Kidney epithelial cell (primary cell): ENCODE measurements around the gene STAC. TPM values are rescaled to one million over a fixed set of nuclear protein-coding genes. Genes with fewer than 3 reads are reported as not detected.

Experiments used
- DNase-seq: peaks from one replicate; pipeline ENCODE4 v3.0.0-alpha.2; 2010; ENCODE audit warnings: low read depth
- H3K27me3 ChIP-seq: 2 replicates; pipeline ENCODE4 v1.6.0; 2011; ENCODE audit warnings: low read length; ENCODE audit not compliant: control insufficient read depth, insufficient read depth
- H3K36me3 ChIP-seq: 2 replicates; pipeline ENCODE4 v1.5.1; 2011; ENCODE audit warnings: low read length; ENCODE audit not compliant: control insufficient read depth, insufficient read depth
- H3K4me3 ChIP-seq: 2 replicates; pipeline ENCODE4 v1.5.1; 2011; ENCODE audit warnings: low read depth, mild to moderate bottlenecking, control low read depth, low read length
- CTCF ChIP-seq: IDR thresholded peaks from 2 replicates; pipeline ENCODE4 v1.5.1; 2011; ENCODE audit warnings: mild to moderate bottlenecking, moderate library complexity, low read length, control low read depth, inconsistent platforms; ENCODE audit not compliant: insufficient read depth, poor library complexity, severe bottlenecking
- total RNA-seq: library from RNA; depleted of rRNA; stranded (reverse); fragments of >200 nt; gene quantifications from 2 replicates; pipeline ENCODE4 v1.2.3, GENCODE V29; 2015

The STAC gene
- total RNA-seq, 1 donor from 2014 or later = 15.3 TPM

DNA sequence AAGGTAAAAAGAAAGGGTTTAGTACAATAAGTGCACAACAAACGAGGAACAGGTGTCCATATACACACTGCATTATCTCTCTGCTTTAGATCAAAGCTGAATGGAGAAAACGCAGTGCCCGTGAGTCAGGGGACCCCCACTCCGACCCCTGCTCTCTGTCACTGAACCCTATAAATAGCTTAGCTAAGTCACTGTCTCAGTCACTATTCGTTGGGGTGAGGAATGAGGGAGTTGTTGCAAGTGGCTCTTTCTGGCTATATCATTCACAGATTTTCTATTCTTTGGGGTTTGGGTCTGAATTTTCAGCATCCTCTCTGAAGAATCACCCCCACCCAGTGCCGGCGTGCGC, 458 bp upstream of the STAC start:
- H3K27me3 ChIP-seq = no peaks in the 10 kb centered on the region
- TF ChIP-seq CTCF = no peak
- no peak for DNase-seq
- H3K36me3 ChIP-seq = no peaks in the 10 kb centered on the region
- H3K4me3 ChIP-seq = peak overlapping the region; percentile 82

DNA sequence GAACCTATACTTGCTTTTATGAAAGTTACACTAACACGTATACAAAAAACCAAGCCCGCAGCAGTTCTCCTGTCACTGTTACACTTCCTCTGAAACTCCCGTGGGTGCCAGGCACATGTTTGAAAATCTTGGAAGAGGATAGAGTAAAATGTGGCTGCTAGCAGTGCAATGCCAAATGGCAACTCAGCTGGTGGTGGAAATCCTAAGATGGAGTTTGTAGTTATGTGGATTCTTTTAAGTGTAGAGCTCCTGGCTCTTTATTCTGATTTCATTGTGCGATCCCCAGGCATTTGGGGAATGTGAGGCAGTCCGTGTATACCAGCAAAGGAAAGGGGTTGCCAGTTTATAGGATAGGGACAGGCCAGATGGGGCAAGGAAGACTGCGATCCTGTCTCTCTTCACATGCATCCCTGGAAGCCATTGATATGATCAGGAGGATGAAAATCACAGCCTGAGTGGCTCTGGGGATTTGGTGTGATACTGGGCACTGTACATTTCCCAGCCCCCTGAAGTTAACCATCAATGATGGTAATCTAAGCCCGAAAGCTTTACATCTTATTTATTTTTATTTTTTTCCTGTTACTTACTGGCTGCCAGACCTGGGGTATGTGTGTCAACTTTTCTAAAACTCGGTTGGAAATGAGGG, 1.1 kb downstream of the STAC start:
- Histone ChIP-seq H3K4me3 (peak overlapping the region; percentile 82), H3K27me3 (no peaks in the 10 kb centered on the region), H3K36me3 (no peaks in the 10 kb centered on the region)
- no peak for TF ChIP-seq CTCF
- no peak for DNase-seq

- H3K27me3 ChIP-seq = no peaks in the 10 kb centered on the region
- H3K36me3 ChIP-seq = no peaks in the 10 kb centered on the region
- DNase-seq = peak; percentile 43
- no peak for TF ChIP-seq CTCF
- no peak overlapping the region for H3K4me3 ChIP-seq
Measured at GRCh38 chr3:36393563-36393962, 13.3 kb downstream of the STAC start.

GRCh38 chr3:36394176-36394575, 13.9 kb downstream of the STAC start:
- no peak overlapping the region for H3K4me3 ChIP-seq
- H3K36me3 ChIP-seq = no peaks in the 10 kb centered on the region
- H3K27me3 ChIP-seq = no peaks in the 10 kb centered on the region
- DNase-seq = no peak
- TF ChIP-seq CTCF = no peak

GRCh38 chr3:36397841-36398240, 17.5 kb downstream of the STAC start:
- TF ChIP-seq CTCF = no peak
- Histone ChIP-seq H3K27me3 (no peaks in the 10 kb centered on the region), H3K4me3 (no peak overlapping the region), H3K36me3 (no peaks in the 10 kb centered on the region)
- no peak for DNase-seq

- no peak for DNase-seq
- no peak overlapping the region for H3K4me3 ChIP-seq
- TF ChIP-seq CTCF = no peak
- no peaks in the 10 kb centered on the region for H3K36me3 ChIP-seq
- H3K27me3 ChIP-seq = no peaks in the 10 kb centered on the region
Measured at GRCh38 chr3:36399933-36400332, 19.6 kb downstream of the STAC start.
